Measurements from ENCODE around the gene CMIP. TPM values are rescaled to one million over a fixed set of nuclear protein-coding genes. Genes with fewer than 3 reads are reported as not detected.

Gene CMIP
- total RNA-seq, 1 donor from 2014 or later = 6.6 TPM

DNA sequence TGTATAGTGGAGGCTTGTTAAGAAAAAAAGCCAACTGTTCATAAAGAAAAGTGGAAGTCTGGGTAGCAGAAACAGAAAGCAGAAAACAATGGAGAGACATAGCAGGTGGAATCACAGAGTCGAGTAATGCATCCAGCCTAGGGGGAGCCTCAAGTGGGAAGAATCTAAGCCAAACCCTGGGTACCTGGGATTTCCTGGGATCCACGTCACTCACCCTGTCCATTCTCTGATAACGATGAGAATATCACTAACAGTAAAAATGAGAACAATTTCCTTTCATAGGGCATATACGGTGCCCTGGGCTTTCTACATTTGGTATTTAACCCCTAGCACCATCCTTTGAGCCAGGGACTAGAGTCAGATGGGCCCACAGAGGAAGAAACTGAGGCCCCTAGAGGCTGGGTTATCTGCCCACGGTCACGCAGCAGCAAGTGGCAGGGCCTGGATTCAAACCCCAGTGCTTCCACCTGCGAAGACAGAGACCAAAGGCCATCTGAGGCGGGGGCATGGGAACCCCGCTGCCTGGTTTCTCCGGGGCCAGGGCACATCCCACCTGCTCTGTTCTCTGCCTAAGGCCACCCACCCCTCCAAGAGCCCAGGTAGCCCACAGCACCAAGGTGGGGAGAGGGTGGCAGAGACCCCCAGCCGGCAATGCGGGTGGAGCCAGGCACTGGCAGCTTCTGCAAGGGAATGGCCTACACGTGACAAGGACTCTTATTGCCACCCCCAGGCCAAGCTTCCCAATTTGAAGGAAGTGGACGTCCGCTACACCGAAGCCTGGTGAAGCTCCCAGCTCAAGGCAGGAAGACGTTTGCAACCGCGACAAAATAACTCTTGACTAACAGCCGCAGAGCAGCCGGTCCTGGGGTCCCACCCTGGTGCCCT, 264.6 kb downstream of the CMIP start:
- Histone ChIP-seq H3K4me1 (peaks cover 25% of the 10 kb centered on the region), H3F3A (ENCODE audit: low read depth) (peaks cover 36% of the 10 kb centered on the region), H3K9me3 (ENCODE audit: low read depth) (no peaks in the 10 kb centered on the region), H4K20me1 (ENCODE audit: low read depth) (no peaks in the 10 kb centered on the region), H3K79me2 (ENCODE audit: low read depth) (no peaks in the 10 kb centered on the region), H3K9ac (no peak overlapping the region), H3K27me3 (no peaks in the 10 kb centered on the region), H3K36me3 (no peaks in the 10 kb centered on the region), H2AFZ (replicated peaks) (no peak overlapping the region), H3K27ac (no peak overlapping the region), H3K4me2 (no peak overlapping the region), H3K4me3 (no peak overlapping the region)
- Mint-ChIP-seq H3K9me3 (no peaks in the 10 kb centered on the region), H3K4me1 (peaks cover 44% of the 10 kb centered on the region), H3K27me3 (ENCODE audit: insufficient read depth, low read depth) (peaks cover 4% of the 10 kb centered on the region), H3K4me3 (no peak overlapping the region), H3K36me3 (peaks cover 14% of the 10 kb centered on the region), H3K27ac (no peak overlapping the region)
- DNase-seq (ENCODE audit: low spot score) = no peak
- no peak for TF ChIP-seq EZH2 (IDR thresholded peaks at IDR 0.05)
- no peak for TF ChIP-seq EZH2phosphoT487 (IDR thresholded peaks at IDR 0.05)
- TF ChIP-seq, protein P1, sequence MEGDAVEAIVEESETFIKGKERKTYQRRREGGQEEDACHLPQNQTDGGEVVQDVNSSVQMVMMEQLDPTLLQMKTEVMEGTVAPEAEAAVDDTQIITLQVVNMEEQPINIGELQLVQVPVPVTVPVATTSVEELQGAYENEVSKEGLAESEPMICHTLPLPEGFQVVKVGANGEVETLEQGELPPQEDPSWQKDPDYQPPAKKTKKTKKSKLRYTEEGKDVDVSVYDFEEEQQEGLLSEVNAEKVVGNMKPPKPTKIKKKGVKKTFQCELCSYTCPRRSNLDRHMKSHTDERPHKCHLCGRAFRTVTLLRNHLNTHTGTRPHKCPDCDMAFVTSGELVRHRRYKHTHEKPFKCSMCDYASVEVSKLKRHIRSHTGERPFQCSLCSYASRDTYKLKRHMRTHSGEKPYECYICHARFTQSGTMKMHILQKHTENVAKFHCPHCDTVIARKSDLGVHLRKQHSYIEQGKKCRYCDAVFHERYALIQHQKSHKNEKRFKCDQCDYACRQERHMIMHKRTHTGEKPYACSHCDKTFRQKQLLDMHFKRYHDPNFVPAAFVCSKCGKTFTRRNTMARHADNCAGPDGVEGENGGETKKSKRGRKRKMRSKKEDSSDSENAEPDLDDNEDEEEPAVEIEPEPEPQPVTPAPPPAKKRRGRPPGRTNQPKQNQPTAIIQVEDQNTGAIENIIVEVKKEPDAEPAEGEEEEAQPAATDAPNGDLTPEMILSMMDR (IDR thresholded peaks at IDR 0.05) = no peak

DNA sequence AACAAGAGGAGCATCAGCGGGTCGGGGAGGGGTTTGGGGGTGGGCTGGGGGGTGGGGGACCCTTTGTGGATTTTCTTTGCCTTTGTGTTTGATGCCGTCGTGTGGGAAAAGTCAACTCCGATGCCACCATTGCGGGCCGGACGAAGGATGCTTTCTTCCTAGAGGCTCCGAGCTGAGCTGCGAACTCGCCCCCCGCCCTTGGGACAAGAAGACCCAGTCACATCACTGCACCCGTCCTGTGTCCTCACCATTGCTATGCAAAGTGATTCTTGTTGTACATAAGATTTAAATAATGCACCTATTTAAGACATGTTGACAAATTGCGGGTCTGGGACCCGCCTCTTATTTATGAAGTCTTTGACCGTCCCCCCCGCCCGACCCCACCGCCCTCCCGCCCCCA, 265.4 kb downstream of the CMIP start:
- Histone ChIP-seq H3K9me3 (ENCODE audit: low read depth) (no peaks in the 10 kb centered on the region), H2AFZ (replicated peaks) (no peak overlapping the region), H3K4me3 (no peak overlapping the region), H3K4me1 (peaks cover 25% of the 10 kb centered on the region), H3K4me2 (peak overlapping the region; percentile 6), H3K36me3 (no peaks in the 10 kb centered on the region), H3K27me3 (no peaks in the 10 kb centered on the region), H3K79me2 (ENCODE audit: low read depth) (no peaks in the 10 kb centered on the region), H3K27ac (no peak overlapping the region), H4K20me1 (ENCODE audit: low read depth) (no peaks in the 10 kb centered on the region), H3F3A (ENCODE audit: low read depth) (peaks cover 36% of the 10 kb centered on the region), H3K9ac (no peak overlapping the region)
- Mint-ChIP-seq H3K4me3 (no peak overlapping the region), H3K4me1 (peaks cover 51% of the 10 kb centered on the region), H3K27me3 (ENCODE audit: insufficient read depth, low read depth) (peaks cover 4% of the 10 kb centered on the region), H3K36me3 (peaks cover 14% of the 10 kb centered on the region), H3K9me3 (no peaks in the 10 kb centered on the region), H3K27ac (no peak overlapping the region)
- TF ChIP-seq EZH2phosphoT487 (IDR thresholded peaks at IDR 0.05) = no peak
- TF ChIP-seq, protein P1 (IDR thresholded peaks at IDR 0.05) = no peak
- TF ChIP-seq EZH2 (IDR thresholded peaks at IDR 0.05) = no peak
- DNase-seq (ENCODE audit: low spot score) = no peak

GRCh38 chr16:81710596-81710995, 266.0 kb downstream of the CMIP start:
- H3K27ac ChIP-seq = no peak overlapping the region
- no peaks in the 10 kb centered on the region for H3K79me2 ChIP-seq (ENCODE audit: low read depth)
- H3K9me3 ChIP-seq (ENCODE audit: low read depth) = no peaks in the 10 kb centered on the region
- Mint-ChIP-seq H3K27me3 (ENCODE audit: insufficient read depth, low read depth) (peaks cover 4% of the 10 kb centered on the region), H3K36me3 (peaks cover 12% of the 10 kb centered on the region), H3K9me3 (no peaks in the 10 kb centered on the region), H3K4me1 (peaks cover 55% of the 10 kb centered on the region), H3K27ac (no peak overlapping the region), H3K4me3 (peak overlapping the region; percentile 41)
- H4K20me1 ChIP-seq (ENCODE audit: low read depth) = no peaks in the 10 kb centered on the region
- DNase-seq (ENCODE audit: low spot score) = peak; percentile 77
- H3K4me1 ChIP-seq = peaks cover 25% of the 10 kb centered on the region
- TF ChIP-seq EZH2 (IDR thresholded peaks at IDR 0.05) = no peak
- TF ChIP-seq, protein P1 (IDR thresholded peaks at IDR 0.05) = no peak
- no peak for TF ChIP-seq EZH2phosphoT487 (IDR thresholded peaks at IDR 0.05)
- H3K4me2 ChIP-seq = peak overlapping the region; percentile 6
- no peak overlapping the region for H3K9ac ChIP-seq
- no peak overlapping the region for H2AFZ ChIP-seq (replicated peaks)
- no peak overlapping the region for H3K4me3 ChIP-seq
- peaks cover 36% of the 10 kb centered on the region for H3F3A ChIP-seq (ENCODE audit: low read depth)
- H3K27me3 ChIP-seq = no peaks in the 10 kb centered on the region
- no peaks in the 10 kb centered on the region for H3K36me3 ChIP-seq

Data from neural progenitor cell (in vitro differentiated cells).